Activated CD4-positive, CD25-positive, alpha-beta regulatory T cell treated with anti-CD3 and anti-CD28 coated beads, Interleukin-2, amount 50 U/mL, for 16 hours (primary cell): ENCODE data around the gene CEACAM19.
"Not testable (repeated sequence)": the region's sequence is repeated elsewhere in the genome, so short reads cannot be mapped to it uniquely, and the experiment has no call there.

ENCODE experiments used
- DNase-seq: peaks from one replicate; pipeline ENCODE4 v3.0.0-alpha.2; 2020; ENCODE audit warnings: low read depth, low spot score

CEACAM19 gene, protein sequence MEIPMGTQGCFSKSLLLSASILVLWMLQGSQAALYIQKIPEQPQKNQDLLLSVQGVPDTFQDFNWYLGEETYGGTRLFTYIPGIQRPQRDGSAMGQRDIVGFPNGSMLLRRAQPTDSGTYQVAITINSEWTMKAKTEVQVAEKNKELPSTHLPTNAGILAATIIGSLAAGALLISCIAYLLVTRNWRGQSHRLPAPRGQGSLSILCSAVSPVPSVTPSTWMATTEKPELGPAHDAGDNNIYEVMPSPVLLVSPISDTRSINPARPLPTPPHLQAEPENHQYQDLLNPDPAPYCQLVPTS

DNA sequence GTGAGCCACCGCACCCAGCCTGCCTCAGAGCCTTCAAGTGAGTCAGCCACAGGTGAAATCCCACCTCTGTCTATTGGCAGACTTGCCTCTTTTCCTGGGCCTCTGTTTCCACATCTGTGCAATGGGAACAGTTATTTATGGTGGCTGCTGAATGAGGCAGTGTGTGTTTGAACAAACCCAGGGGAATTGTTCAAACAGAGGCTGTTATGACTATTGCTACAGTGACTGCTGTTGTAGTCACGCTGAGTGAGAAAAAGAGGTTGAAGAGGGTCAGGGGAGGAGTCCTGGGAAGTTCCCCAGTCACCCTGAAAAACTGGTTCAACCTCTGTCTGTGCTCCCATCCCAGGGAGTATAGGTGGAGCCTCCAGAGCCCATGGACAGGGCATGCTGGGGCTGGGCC, at the start of gene CEACAM19:
CEACAM19 (plus strand) TSS at position 83 of the 400 bp plus-strand sequence. CDS start 450 bp downstream, outside the sequence.
- DNase-seq = no peak

DNA sequence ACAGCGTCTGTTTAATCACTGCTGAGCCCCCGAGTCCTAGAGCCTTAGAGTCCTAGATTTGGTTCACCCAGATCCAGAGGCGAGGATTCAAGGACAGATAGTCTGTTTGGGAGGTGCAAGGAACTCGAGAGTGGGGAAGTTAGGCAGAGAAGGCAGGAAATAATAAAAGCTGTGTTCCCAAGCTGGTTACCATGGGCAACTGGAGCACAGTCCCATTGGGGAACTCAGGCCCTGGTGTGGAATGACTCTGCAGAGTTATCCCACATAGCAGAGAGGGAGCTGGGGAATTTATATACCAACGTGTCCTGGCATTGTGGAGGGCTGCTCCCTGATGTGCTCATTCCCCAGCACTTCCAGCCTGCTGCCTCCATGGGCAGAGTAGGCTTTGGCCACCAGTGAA, 48.2 kb upstream of the CEACAM19 start:
- DNase-seq = no peak

DNA sequence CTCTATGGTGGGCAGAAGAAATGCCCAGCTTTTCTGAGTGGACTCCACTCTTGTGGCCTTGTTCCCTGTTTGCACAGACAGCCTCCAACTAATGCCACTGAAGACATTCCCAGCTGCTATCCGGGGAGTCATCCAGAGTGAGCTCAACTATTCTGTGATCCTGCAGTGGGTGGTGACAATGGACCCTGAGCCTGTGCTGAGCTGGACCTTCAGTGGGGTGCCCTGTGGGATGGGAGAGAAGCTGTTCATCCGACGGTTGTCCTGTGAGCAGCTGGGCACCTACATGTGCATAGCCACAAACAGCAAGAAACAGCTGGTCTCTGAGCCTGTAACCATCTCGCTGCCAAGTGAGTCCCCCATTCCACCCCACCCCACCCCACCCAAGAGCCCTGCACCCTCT, 47.7 kb upstream of the CEACAM19 start:
- no peak for DNase-seq

DNA sequence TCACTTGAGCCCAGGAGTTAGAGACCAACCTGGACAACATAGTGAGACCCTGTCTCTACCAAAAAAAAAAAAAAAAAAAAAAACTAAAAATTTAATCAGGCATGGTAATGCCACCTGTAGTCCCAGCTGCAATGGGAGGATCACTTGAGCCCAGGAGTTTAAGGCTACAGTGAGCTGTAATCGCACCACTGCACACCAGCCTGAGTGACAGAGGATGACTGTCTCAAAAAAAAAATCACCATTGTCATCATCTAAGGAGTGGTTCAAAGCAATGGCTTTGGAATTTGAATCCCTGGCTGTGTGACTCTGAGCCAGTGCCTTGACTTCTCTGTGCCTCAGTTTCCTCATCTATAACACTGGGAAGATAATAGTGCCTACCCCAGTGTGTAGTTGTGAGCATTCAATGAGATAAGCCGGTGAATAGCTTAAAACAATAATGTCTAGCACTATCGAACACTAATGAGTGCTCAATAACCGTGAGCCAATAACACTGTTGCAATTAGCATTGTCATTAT, 46.4 kb upstream of the CEACAM19 start:
- DNase-seq = no peak

DNA sequence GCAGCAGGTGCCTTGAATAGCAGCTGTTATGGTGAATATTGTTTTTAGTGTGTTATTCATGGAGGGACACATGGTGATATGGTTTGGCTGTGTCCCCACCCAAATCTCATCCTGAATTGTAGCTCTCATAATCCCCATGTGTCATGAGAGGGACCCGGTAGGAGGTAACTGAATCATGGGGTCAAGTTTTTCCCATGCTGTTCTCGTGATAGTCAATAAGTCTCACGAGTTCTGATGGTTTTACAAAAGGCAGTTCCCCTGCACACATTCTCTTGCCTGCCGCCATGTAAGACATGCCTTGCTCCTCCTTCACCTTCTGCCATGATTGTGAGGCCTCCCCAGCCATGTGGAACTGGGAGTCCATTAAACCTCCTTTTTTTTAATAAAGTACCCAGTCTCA, 45.6 kb upstream of the CEACAM19 start:
- DNase-seq = not testable (repeated sequence)

DNA sequence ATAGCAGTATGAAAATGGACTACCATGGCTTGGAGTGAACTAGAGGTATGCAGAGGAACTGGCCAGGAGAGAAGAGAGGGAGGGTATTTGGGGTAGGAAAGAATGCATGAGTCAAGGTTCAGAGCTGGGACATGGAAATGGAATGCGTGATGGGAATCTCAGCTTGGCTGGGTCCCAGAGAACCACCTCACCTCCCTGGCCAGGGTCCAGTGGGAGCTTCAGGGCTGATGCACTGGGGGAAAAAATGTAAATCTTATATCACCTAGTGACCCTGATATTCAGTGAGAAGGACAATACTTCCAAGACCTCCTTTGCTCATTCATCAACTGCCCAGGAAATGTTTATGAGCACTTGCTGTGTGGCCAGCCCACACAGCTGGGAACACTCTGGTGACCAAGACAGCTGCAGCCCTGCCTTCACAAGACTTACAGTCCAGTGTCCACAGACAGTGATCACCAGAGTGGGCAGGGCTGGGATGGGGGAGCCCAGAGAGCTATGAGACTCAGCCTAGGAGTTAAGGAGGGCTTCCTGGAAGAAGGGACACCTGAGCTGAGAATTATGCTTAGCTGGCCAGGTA, 45.1 kb upstream of the CEACAM19 start:
- no peak for DNase-seq

DNA sequence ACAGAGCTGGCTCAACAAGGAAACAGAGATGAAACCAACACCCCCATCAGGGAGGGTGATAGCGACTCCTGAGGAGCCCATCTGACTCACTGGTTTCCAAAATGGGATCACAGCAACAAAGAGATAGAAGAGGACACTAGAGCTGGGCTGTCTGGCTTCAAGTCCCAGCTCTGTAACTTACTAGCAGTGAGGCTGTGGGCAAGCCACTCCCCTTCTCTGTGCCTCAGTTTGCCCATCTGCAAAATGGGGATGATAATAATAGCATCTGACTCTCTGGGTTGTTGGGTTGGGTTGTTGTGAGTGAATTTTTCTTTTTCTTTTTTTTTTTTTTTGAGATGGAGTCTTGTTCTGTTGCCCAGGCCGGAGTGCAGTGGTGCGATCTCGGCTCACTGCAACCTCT, 43.7 kb upstream of the CEACAM19 start:
- no peak for DNase-seq

DNA sequence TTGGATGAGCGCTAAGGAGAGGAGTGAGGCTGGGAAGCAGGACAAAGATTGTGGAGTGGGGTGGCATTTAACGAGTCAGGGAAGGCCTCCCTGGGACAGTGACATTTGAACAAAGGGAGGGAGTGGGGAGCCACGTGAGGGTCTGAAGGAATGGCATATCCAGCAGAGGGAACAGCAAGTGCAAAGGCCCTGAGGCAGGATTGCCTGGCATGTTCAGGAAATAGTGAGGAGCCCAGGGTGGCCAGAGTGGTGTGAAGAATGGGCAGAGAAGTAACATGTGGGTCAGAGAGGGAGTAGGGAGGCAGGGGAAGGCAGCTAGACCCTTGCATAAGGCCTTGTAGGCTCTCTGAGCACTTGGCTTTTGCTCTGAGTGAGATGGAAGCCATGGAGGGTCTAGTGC, 42.5 kb upstream of the CEACAM19 start:
- no peak for DNase-seq

DNA sequence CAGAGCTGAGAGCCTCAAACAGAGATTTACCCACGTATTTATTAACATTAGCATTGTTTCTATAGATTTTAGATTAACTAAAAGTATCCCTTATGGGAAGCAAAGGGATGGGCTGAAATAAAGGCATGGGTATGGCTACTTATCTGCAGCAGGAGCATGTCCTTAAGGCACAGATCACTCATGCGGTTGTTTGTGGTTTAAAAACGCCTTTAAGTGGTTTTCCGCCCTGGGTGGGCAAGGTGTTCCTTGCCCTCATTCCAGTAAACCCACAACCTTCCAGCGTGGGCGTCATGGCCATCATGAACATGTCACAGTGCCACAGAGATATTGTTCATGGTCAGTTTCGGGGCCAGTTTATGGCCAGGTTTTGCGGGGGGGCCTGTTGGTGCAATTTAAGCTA, 39.7 kb upstream of the CEACAM19 start:
- not testable (repeated sequence) for DNase-seq

DNA sequence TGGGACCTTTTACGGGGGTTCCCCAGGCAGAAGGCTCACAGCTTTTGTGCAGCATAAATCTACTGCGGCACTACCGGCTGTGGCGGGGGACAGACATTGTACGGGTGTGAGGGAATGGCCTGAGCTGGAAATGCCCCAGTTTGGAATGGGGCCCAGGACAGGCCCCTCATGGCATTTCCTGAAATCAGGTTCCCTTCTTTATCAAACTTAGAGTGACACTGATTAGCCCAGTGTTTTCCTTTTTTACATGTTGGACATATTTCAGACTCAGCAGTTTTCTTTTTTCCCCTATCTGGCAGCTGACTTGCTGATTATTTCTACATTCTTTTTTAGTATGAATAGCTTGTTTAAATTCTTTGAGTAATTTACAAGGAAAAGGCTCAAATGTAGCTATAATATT, 37.2 kb upstream of the CEACAM19 start:
- DNase-seq = not testable (repeated sequence)

DNA sequence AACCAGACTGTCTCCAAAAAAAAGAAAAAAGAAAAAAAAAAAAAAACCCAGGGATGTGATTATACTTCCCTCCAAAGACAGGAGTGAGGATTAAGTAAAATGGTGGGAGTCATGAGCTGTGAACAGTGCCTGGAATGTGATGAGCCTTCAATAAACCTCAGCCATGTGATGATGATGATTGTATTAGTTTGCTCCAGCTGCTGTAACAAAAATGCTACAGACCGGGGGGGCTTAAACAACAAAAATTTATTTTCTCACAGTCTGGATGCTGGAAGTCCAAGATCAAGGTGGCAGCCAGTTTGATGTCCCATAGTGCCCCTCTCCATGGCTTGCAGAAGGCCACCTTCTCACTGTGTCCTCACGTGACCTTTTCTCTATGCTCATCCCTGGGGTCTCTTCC, 36.5 kb upstream of the CEACAM19 start:
- no peak for DNase-seq

DNA sequence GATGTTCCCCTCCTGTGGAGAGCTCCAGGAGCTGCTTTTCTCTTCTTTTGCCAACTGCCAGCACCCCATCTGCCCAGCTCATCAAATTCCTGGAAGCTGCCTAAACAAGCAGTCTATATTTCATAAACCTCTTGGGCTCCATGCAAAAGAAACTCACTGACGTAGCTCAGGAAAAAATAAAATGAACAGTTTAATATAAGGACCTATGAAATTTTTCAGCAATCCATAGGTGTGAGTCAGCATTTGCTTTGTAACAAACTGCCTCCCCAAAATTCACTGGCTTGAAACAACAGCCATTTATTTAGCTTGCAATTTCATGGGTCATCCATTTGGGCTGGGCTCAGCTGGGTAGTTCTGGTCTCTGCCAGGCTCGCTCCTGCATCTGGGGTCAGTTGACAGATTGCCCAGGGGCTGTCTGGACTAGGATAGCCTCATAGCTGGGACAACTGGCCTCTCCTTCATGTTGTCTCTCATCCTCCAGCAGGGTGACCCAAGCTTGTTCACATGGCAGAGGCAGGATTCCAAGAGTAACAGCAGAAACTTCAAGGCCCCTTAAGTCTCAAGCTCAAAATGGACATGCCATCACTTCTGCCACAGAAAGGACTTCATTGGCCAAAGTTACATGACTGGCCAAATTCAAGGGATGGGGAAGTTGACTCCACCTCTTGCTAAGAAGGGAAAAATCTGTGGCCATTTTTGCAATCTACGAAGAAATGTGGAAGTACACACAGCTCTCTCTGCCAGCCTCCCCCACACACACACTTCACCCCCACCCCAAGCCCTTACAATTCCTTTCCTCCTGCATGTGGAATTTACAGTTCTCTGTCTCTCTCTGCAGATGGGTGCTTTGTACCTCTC, 35.5 kb upstream of the CEACAM19 start:
- no peak for DNase-seq

DNA sequence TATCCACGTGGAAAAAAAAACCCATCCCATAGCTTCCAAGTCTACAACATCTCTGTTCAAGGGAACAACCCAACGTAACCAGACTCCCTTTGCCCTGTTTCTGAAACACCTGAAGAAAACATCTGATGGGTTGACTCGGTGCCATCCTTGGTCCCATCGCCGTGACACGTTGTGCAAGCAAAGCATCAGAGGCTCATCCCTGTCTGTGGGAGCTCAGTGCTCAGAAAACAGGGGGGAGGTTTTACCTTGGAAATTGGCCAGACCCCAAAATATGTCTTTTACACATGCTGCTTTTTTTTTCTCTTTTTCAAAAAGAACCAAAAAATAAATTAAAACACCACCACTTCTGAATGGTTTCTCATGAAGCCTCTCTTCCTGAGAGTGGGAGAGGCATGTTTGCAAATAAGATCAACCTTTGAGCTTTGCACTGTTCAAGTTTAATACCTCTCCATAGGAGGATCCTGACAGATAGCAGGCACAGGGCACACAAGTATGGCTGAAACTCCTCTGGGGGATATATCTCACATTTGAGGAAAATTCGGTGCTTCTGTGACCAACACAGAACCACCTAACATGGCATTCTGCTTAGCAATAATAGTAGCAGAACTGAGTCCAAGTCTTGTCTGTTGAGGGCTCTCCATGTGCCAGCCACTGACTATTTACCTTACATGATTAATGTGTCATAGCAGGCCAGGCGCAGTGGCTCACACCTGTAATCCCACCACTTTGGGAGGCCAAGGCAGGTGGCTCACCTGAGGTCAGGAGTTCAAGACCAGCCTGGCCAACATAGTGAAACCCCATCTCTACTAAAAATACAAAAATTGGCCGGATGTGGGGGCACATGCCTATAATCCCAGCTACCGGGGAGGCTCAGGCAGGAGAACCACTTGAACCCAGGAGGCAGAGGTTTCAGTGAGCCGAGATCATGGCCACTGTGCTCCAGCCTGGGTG, 34.6 kb upstream of the CEACAM19 start:
- DNase-seq = no peak

DNA sequence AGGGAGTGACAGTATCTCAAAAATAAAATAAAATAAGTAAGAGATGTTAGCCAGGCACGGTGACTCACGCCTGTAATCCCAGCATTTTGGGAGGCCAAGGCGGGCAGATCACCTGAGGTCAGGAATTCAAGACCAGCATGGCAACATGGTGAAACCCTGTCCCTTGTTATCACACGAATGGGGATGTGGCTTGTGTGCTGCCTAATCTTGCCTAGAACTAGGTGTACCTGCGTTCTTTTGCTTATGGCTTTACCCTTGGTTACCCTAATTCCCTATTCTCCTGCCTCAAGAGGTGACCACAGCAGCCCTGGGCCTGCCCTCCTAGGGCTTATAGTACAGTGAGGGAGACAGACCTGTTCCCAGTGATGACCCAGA, 33.9 kb upstream of the CEACAM19 start:
- no peak for DNase-seq

DNA sequence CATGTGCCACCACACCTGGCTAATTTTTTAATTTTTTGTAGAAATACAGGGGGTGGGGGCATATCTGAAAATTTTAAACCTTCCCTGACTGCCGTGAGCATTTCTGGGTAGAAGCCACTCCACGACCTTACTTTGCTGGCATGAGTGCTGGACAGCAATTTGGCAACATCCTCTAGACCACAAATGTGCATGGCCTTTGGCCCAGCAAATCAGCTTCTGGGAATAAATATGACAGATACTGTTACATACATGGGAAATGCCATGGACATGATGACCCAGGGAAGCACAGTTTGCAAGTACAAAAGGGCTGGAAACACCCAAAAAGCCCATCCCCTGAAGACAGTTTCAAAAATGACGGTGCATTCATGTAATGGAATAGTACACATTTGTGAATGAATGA, 30.8 kb upstream of the CEACAM19 start:
- DNase-seq = no peak

DNA sequence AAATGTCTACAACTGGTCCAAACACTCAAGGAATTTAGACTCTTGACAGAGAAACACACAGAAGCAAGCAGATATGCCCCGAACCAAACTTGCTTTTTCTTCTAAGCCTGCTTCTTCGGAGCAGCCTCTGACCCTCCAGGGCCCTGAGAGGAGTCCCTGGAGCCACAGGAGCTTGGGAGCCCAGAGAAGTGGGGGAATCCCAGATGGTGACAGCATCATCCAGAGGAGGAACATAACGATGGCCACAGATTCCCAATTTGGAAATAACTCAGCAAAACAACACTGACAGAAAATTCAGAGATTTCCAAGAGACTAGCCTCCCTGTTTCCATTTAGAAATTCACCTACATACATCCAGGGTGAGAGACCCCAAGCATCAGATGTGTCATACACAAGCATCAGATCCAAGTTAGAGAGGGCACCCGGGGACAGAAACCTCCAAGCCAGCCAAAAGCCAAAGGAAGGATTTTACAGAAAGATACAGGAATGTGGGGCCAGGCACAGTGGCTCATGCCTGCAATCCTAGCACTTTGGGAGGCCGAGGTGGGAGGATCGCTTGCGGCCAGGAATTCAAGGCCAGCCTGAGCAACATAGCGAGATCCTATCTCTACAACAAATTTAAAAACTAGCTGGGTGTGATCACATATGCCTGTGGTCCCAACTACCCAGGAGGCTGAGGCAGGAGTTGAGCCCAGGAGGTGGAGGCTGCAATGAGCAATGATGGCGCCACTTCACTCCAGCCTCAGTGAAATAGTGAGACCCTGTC, 29.6 kb upstream of the CEACAM19 start:
- no peak for DNase-seq

DNA sequence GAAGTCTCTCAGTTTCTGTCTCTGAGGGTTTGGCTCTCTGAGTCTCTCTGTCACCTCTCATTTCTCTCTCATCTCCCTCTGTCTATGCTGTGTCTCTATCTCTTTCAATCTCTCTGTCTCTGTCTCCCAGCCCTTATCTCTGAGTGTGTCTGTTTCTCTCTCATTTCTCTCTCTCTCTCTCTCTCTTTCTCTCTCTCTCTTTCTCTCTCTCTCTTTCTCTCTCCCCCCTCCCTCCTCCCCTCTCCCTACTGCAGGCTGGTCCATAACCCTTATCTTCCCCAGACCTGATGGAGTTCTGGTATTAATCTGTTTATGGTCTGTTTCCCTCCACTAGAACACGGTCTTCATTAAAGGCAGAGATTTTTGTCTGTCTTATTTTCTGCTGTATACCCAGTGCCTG, 28.9 kb upstream of the CEACAM19 start:
- DNase-seq = no peak

DNA sequence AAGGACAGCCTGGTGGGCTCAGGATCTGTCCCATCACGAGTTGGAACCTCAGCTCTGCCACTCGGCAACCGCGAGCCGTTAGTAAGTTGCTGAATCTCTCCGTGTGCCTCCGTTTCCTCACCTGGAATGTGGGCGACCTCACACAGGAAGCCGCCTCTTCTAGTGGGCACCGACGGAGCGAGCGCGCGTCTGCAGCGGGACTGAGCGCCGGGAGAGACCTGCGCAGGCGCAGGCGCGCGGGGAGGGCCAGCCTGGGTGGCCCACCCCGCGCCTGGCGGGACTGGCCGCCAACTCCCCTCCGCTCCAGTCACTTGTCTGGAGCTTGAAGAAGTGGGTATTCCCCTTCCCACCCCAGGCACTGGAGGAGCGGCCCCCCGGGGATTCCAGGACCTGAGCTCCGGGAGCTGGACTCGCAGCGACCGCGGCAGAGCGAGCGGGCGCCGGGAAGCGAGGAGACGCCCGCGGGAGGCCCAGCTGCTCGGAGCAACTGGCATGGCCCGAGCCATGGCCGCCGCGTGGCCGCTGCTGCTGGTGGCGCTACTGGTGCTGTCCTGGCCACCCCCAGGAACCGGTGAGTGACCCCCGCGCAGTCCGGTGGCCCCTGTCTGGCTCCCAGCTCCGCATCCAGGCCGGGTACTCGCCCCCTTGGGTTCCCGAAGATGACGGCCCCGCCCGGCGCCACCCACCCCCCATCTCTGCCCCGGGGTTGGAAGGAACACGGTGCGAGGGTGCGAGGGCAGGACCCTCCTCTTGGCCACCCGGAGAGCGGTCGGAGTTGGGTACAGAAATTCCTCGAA, 27.5 kb upstream of the CEACAM19 start, which contains the start of gene PVR:
PVR (plus strand) TSS at position 306 of the 797 bp plus-strand sequence; CDS start at position 493, 187 bp downstream.
- DNase-seq = no peak

DNA sequence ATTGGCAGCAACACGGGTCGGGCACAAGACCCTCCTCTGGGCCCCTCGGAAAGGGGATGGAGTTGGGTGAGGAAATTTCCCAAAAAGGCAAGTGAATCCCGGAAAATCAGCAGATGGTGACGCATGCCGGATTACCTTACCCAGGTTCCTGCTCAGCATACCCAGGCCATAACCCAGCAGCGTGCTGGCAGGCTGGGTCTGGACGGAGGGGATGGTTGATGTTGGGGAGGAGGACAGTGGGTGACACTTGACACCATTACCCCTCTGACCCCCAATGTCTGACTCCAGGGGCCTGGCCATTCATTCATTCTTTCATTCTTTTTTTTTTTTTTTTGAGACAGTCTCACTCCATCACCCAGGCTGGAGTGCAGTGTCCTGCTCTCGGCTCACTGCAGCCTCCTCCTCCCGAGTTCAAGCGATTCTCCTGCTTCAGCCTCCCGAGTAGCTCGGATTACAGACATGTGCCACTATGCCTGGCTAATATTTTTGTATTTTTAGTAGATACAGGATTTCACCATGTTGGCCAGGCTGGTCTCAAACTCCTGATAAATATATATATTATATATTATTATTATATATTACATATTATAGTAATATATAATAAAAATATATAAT, 26.8 kb upstream of the CEACAM19 start:
- no peak for DNase-seq
